Heart right ventricle (tissue), 16 donors: ENCODE data around the gene EMC8. TPM values are rescaled to one million over a fixed set of nuclear protein-coding genes. Genes with fewer than 3 reads are reported as not detected.
A peak's percentile ranks its signal among the peaks of the same experiment; 100 is the strongest.
"Not testable (repeated sequence)": the region's sequence is repeated elsewhere in the genome, so short reads cannot be mapped to it uniquely, and the experiment has no call there.

ENCODE experiments used
- ATAC-seq, 8 donors: fragments of 200-7000 bp; cut with Tn5 transposase; one replicate each; pipeline ENCODE4 v1.9.1; 2020; ENCODE audit warnings: mild to moderate bottlenecking in 8 of 8, moderate library complexity in 8 of 8, moderate number of reproducible peaks in 1 of 8
- DNase-seq, 2 donors: peaks; one replicate each; pipeline ENCODE4 v3.0.0-alpha.2; 2020
- H3K27ac ChIP-seq, 10 donors: fragments of 200-600 bp; sonication (generic) in 2 of 10; one replicate each; pipeline versions ENCODE4 v1.5.0 to v1.8.0; 2020 to 2022; ENCODE audit warnings: mild to moderate bottlenecking in 3 of 10
- H3K27me3 ChIP-seq, 7 donors: fragments of 200-600 bp; one replicate each; pipeline ENCODE4 v1.8.0; 2021 to 2022; ENCODE audit warnings: mild to moderate bottlenecking in 2 of 7
- H3K36me3 ChIP-seq, 9 donors: fragments of 200-600 bp; sonication (generic) in 1 of 9; one replicate each; pipeline versions ENCODE4 v1.5.0 to v1.8.0; 2020 to 2022; ENCODE audit warnings: mild to moderate bottlenecking in 2 of 9
- H3K4me1 ChIP-seq, 9 donors: fragments of 200-600 bp; sonication (generic) in 1 of 9; one replicate each; pipeline versions ENCODE4 v1.5.0 to v1.8.0; 2020 to 2022; ENCODE audit warnings: mild to moderate bottlenecking in 4 of 9
- H3K4me3 ChIP-seq, 10 donors: fragments of 200-600 bp; sonication (generic) in 2 of 10; one replicate each; pipeline versions ENCODE4 v1.5.0 to v1.8.0; 2020 to 2022; ENCODE audit warnings: mild to moderate bottlenecking in 7 of 10, moderate library complexity in 2 of 10
- H3K9me3 ChIP-seq, 11 donors: fragments of 200-600 bp in 10 of 11; sonication (generic) in 2 of 11; one replicate each; pipeline versions ENCODE4 v1.5.0 to v1.8.0; 2013 to 2022; ENCODE audit warnings: mild to moderate bottlenecking in 2 of 11, control low read depth in 1 of 11, moderate library complexity in 1 of 11
- WGBS, 2 donors: extraction: QIAGEN DNeasy Blood & Tissue Kit; methylation state at CpG; one replicate each; pipeline ENCODE4 v1.1.7; 2013; ENCODE audit warnings: inconsistent platforms in 1 of 2; 5-methylcytosine and 5-hydroxymethylcytosine counted together
- intact Hi-C, 10 donors: fragments of 100-400 bp; cut with DNase I; formaldehyde crosslinking; loops; one replicate each; pipeline versions ENCODE4 v1.11.1 to v1.14.2; 2022
- polyA plus RNA-seq, 2 donors: library from polyadenylated mRNA; stranded (reverse); fragments of 200-250 nt; gene quantifications; one replicate each; pipeline ENCODE4 v1.2.3, GENCODE V29; 2013
- total RNA-seq, 10 donors: library from RNA; stranded (reverse); fragmentation: NEBNext Ultra II Directional in 3 of 10; extraction: Animal tissue kit (Norgen Biotek cat#: 25700) in 3 of 10; gene quantifications; one replicate each; pipeline versions ENCODE4 v1.2.1 to v1.2.4, GENCODE V29; 2021 to 2023
- TF ChIP-seq, protein P1 (sequence below), 9 donors: fragments of 200-600 bp; sonication (generic) in 2 of 9; IDR thresholded peaks; one replicate each; pipeline versions ENCODE4 v1.5.0 to v1.8.0; 2021 to 2022; ENCODE audit warnings: antibody characterized with exemption in 9 of 9, mild to moderate bottlenecking in 5 of 9, moderate library complexity in 1 of 9
- donor health status: Arrhythmogenic right ventricular cardiomyopathy.
- donor health status: ischemic (EF 13 %, LVEDD 7.1; RV severe dilation, severe dysfunction).
- donor health status: healthy with polysubstance abuse.
- donor health status: DM: no; HTN: yes; CAD: no.
- donor health status: DM: no; HTN: no; CAD: no.
- donor health status: ischemic (EF 25% LVEDD 6.9; RV normal size, moderate dysfunction).
- donor health status: ischemic (EF 25% LVEDD 5.7; RV mildly dilated, moderate dysfunction).
- donor health status: healthy.
- donor health status: DM: yes; HTN: yes; CAD: no.
- donor health status: Ischemic cardiomyopathy.
- donor health status: ischemic (EF 35%, LVEDD 5.7; RV mildly dilated, moderate dysfunction).
- donor health status: nonischemic (EF 11% LVEDD 7.7; RV severe dilation, severe dysfunction).
- donor health status: DM: yes; HTN: yes; CAD: no.
- donor health status: PGD.
- donor health status: ischemic (EF 29% LVEDD 5.4; RV normal size, mild dysfunction).
- donor health status: nonischemic (EF 23%, LVEDD 6.1; RV moderate dilation, normal function).

EMC8 gene
- total and polyA plus RNA-seq, 12 donors = 6.2 to 29.0 (median 25.3) TPM

DNA sequence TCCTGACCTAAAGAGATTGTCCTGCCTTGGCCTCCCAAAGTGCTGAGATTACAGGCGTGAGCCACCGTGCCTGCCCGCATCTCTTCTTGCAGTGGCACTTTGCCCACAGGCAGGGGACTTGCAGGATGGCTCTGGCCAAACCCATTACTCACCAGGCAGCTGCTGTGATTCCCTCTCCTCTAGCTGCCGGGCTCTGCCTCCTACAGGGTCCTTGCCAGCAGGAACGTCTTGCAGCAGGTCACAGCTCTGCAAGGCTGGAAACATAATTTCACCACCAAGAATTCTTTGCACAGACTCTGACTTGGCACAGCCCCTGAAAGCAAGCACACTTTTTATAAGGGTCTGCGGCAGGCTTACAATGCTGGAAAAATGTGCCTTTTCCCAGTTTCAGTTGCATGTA, 20.4 kb upstream of the EMC8 start:
- DNase-seq = no peak
- Histone ChIP-seq H3K36me3 (no peaks in the 10 kb centered on the region), H3K9me3 (no peaks in the 10 kb centered on the region), H3K27me3 (peaks cover 0 to 45% (median 30%) of the 10 kb centered on the region in 7 donors), H3K4me1 (peaks cover 0 to 11% (median 0%) of the 10 kb centered on the region in 9 donors), H3K4me3 (no peak overlapping the region), H3K27ac (no peak overlapping the region)
- intact Hi-C loops = loop anchor here in 9 of 10 donors (1.0 to 10.0 kb wide), 11 partner anchors 85 to 703 kb away; partner anchors contain the start of gene FOXF1 (in 2 of the 9)
- TF ChIP-seq, protein P1, sequence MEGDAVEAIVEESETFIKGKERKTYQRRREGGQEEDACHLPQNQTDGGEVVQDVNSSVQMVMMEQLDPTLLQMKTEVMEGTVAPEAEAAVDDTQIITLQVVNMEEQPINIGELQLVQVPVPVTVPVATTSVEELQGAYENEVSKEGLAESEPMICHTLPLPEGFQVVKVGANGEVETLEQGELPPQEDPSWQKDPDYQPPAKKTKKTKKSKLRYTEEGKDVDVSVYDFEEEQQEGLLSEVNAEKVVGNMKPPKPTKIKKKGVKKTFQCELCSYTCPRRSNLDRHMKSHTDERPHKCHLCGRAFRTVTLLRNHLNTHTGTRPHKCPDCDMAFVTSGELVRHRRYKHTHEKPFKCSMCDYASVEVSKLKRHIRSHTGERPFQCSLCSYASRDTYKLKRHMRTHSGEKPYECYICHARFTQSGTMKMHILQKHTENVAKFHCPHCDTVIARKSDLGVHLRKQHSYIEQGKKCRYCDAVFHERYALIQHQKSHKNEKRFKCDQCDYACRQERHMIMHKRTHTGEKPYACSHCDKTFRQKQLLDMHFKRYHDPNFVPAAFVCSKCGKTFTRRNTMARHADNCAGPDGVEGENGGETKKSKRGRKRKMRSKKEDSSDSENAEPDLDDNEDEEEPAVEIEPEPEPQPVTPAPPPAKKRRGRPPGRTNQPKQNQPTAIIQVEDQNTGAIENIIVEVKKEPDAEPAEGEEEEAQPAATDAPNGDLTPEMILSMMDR (IDR thresholded peaks at IDR 0.05) = no peak
- 58 to 62% methylated on average over 6 of the region's 6 CpGs for WGBS, 2 donors
- ATAC-seq = no peak

DNA sequence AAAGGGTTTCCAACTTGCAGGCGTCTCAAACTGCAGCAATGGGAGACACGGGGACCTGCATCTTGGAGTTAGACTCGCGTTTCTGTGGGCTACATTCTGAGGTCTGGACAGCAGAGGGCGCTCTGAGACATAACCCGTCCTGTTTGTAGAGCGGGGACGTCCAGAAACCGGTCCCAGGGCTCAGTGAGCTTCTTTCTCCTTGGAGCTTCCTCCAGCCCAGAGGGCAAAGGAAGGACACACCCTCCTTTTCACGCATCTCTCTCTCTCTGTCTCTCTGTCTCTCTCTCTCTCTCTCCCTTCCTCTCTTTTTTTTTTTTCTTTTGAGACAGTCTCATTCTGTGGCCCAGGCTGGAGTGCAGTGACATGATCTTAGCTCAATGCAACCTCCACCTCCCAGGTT, 19.9 kb upstream of the EMC8 start:
- ATAC-seq (peak in 7 of 8 donors; percentile 54 to 66 (median 62)), DNase-seq (peak; percentile 77 to 81)
- Histone ChIP-seq H3K27me3 (peaks cover 0 to 50% (median 28%) of the 10 kb centered on the region in 7 donors), H3K4me1 (peaks cover 0 to 11% (median 0%) of the 10 kb centered on the region in 9 donors), H3K36me3 (no peaks in the 10 kb centered on the region), H3K27ac (no peak overlapping the region), H3K4me3 (no peak overlapping the region), H3K9me3 (no peaks in the 10 kb centered on the region)
- WGBS, 2 donors = 2 to 3% methylated on average over 10 of the region's 10 CpGs
- intact Hi-C loops = loop anchor here in 2 of 10 donors (1.0 to 10.0 kb wide), 2 partner anchors 197 to 696 kb away; partner anchors contain the start of gene FOXF1 (in 1 of the 2)
- TF ChIP-seq, protein P1 (IDR thresholded peaks at IDR 0.05) = peak; percentile 48 to 80 (median 71)

DNA sequence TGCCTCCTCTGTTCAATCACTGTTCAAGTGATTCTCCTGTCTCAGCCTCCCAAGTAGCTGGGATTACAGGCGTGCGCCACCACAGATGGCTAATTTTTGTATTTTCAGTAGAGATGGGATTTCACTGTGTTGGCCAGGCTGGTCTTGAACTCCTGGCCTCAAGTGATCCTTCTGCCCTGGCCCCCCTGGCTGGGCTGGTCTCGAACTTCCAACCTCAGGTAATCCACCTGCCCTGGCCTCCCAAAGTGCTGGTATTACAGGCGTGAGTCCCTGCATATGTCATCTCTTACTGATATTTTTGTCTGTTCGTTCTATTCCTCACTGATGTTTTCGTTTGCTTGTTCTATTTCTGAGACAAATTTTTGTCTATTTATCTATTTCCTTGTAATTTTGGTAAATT, 17.9 kb upstream of the EMC8 start:
- H3K27me3 ChIP-seq = peaks cover 0 to 68% (median 42%) of the 10 kb centered on the region in 7 donors
- peaks cover 0 to 11% (median 0%) of the 10 kb centered on the region in 9 donors for H3K4me1 ChIP-seq
- intact Hi-C loops = loop anchor here in 1 of 10 donors (10.0 kb wide), 1 partner anchor 698 kb away; the partner anchor contains the start of gene FOXF1
- H3K27ac ChIP-seq, ATAC-seq, H3K36me3 ChIP-seq, H3K9me3 ChIP-seq, DNase-seq, H3K4me3 ChIP-seq: not testable (repeated sequence)
- WGBS, 2 donors = 87 to 92% methylated on average over 6 of the region's 6 CpGs

GRCh38 chr16:85816159-85816558, 16.8 kb upstream of the EMC8 start:
- WGBS, 2 donors = 91 to 93% methylated on average over 14 of the region's 14 CpGs
- intact Hi-C loops = loop anchor here in 1 of 10 donors (10.0 kb wide), 1 partner anchor 699 kb away; the partner anchor contains the start of gene FOXF1
- TF ChIP-seq, protein P1 (IDR thresholded peaks at IDR 0.05) = no peak

More at GRCh38 chr16:85816159-85816558, 16.8 kb upstream of the EMC8 start:
- peaks cover 0 to 5% (median 0%) of the 10 kb centered on the region in 9 donors for H3K4me1 ChIP-seq
- H3K36me3 ChIP-seq = no peaks in the 10 kb centered on the region
- H3K27me3 ChIP-seq = peaks cover 0 to 75% (median 48%) of the 10 kb centered on the region in 7 donors
- ATAC-seq (no peak), DNase-seq (no peak)
- H3K27ac ChIP-seq = no peak overlapping the region
- H3K4me3 ChIP-seq = no peak overlapping the region
- no peaks in the 10 kb centered on the region for H3K9me3 ChIP-seq
